Heart left ventricle (tissue), 13 donors: ENCODE measurements around the gene BIRC5.

Experiments used
- CTCF ChIP-seq, 12 donors: fragments of 200-600 bp; sonication (generic) in 4 of 12; IDR thresholded peaks; one replicate each; pipeline versions ENCODE4 v1.5.0 to v1.8.0; 2018 to 2022; ENCODE audit warnings: antibody characterized with exemption in 12 of 12, mild to moderate bottlenecking in 5 of 12
- POLR2A ChIP-seq, 2 donors: fragments of 450-650 bp; IDR thresholded peaks; one replicate each; pipeline ENCODE4 v1.6.1; 2017; ENCODE audit warnings: antibody characterized with exemption in 2 of 2, mild to moderate bottlenecking in 2 of 2, moderate library complexity in 2 of 2
- donor health status: ischemic (EF 13 %, LVEDD 7.1; RV severe dilation, severe dysfunction).
- donor health status: DM: no; HTN: yes; CAD: no.
- donor health status: DM: no; HTN: no; CAD: no.
- donor health status: ischemic (EF 25% LVEDD 6.9; RV normal size, moderate dysfunction).
- donor health status: ischemic (EF 25% LVEDD 5.7; RV mildly dilated, moderate dysfunction).
- donor health status: ischemic (EF 35%, LVEDD 5.7; RV mildly dilated, moderate dysfunction).
- donor health status: nonischemic (EF 11% LVEDD 7.7; RV severe dilation, severe dysfunction).
- donor health status: DM: yes; HTN: yes; CAD: no.
- donor health status: PGD.
- donor health status: ischemic (EF 29% LVEDD 5.4; RV normal size, mild dysfunction).
- donor health status: nonischemic (EF 23%, LVEDD 6.1; RV moderate dilation, normal function).

GRCh38 chr17:78258323-78259191 lies 44.5 kb downstream of the BIRC5 start:
- TF ChIP-seq CTCF (IDR thresholded peaks at IDR 0.05) (no peak), POLR2A (IDR thresholded peaks at IDR 0.05) (no peak)
